ENCODE data around the gene ALDH3B2. TPM values are rescaled to one million over a fixed set of nuclear protein-coding genes. Genes with fewer than 3 reads are reported as not detected.
A peak's percentile ranks its signal among the peaks of the same experiment; 100 is the strongest.

The ALDH3B2 gene
- total RNA-seq, 1 donor from 2014 or later = not detected

DNA sequence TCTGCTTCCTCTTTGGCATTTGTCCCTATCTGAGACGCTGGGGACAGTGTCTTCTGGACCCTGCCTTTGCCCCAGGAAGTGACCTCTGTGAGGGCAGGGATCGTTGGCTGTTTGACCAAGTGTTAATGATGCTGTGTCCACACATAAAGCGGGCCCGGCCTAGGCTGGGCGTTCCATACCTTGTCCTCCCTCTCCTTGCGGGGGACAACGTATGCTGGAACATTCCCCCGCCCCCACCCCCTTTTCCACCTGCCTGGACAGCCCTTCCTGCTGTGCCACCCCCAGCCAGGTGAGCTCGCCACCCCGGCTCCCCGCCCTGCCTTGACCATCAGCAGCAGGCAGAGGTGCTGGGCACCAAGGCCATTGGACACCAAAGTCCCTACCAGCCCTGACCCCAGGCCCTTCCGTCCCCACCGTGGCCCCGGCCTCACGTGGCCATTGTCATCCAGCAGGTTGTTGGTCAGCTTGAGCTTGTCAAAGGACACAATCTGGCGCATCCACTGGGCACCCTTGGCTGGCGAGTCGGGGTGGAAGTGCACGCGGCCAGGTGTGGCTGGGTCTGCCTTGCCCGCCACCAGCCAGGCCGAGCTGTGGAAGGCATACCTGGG is 40.6 kb downstream of the ALDH3B2 start:
- peaks cover 31% of the 10 kb centered on the region for H3K4me1 ChIP-seq
- H3K4me3 ChIP-seq = no peak overlapping the region
- no peak for DNase-seq
- H3K27me3 ChIP-seq (ENCODE audit: low read depth) = peaks cover 15% of the 10 kb centered on the region
- no peaks in the 10 kb centered on the region for H3K9me3 ChIP-seq (replicated peaks)
- TF ChIP-seq CTCF (IDR thresholded peaks at IDR 0.05; ENCODE audit: borderline replicate concordance) = no peak
- H3K36me3 ChIP-seq = no peaks in the 10 kb centered on the region
- no peak overlapping the region for H3K27ac ChIP-seq (replicated peaks)
- intact Hi-C loops (cut with micrococcal nuclease) = no loop called here

DNA sequence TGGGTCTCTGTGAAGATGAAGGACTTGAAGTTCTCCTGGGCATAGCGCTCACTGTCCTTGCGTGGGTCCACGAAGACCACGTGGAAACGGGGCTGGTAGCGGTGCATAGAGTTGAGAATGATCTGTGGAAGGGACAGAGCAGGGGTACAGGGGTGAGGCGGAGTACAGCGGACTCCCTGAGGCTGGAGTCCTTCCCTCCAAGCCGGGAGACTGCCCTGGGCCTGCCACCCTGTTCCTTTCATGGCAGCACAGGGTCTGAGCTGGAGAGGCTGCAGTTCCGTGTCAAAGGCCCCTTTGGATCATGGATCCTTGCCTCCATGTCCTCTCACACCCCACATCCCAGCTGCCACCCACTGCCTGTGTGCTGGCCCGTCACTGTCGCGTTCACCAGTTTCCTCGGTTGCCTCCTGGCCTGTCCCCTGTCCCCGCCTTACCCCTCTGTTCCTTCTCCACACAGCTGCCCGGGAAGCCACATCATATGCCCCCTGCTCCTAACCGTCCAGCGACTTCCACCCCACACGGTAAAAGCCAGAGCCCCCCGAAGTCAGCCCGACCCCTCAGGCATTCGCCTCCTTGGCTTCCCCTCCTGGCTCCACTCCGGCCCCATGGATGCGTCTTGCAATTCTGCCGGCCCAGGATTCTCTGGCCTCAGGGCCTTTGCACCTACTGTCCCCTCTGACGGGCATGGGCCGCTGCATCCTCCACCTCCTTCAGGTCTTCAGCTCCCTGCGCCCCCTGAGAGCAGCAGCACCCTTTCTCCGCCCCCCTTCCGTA is 41.3 kb downstream of the ALDH3B2 start:
- H3K36me3 ChIP-seq = no peaks in the 10 kb centered on the region
- no peak for TF ChIP-seq CTCF (IDR thresholded peaks at IDR 0.05; ENCODE audit: borderline replicate concordance)
- H3K9me3 ChIP-seq (replicated peaks) = no peaks in the 10 kb centered on the region
- peaks cover 38% of the 10 kb centered on the region for H3K4me1 ChIP-seq
- intact Hi-C loops (cut with micrococcal nuclease) = no loop called here
- no peak overlapping the region for H3K4me3 ChIP-seq
- no peak for DNase-seq
- peaks cover 12% of the 10 kb centered on the region for H3K27me3 ChIP-seq (ENCODE audit: low read depth)
- H3K27ac ChIP-seq (replicated peaks) = peak overlapping the region; percentile 99

GRCh38 chr11:67632175-67632981 is 42.0 kb downstream of the ALDH3B2 start:
- peak; percentile 73 for DNase-seq
- peaks cover 45% of the 10 kb centered on the region for H3K4me1 ChIP-seq
- H3K9me3 ChIP-seq (replicated peaks) = no peaks in the 10 kb centered on the region
- intact Hi-C loops (cut with micrococcal nuclease) = no loop called here
- peaks cover 12% of the 10 kb centered on the region for H3K27me3 ChIP-seq (ENCODE audit: low read depth)
- TF ChIP-seq CTCF (IDR thresholded peaks at IDR 0.05; ENCODE audit: borderline replicate concordance) = no peak
- no peak overlapping the region for H3K4me3 ChIP-seq
- peak overlapping the region; percentile 99 for H3K27ac ChIP-seq (replicated peaks)
- no peaks in the 10 kb centered on the region for H3K36me3 ChIP-seq

- no peaks in the 10 kb centered on the region for H3K36me3 ChIP-seq
- H3K4me3 ChIP-seq = no peak overlapping the region
- intact Hi-C loops (cut with micrococcal nuclease) = no loop called here
- DNase-seq = no peak
- peaks cover 12% of the 10 kb centered on the region for H3K27me3 ChIP-seq (ENCODE audit: low read depth)
- H3K4me1 ChIP-seq = peaks cover 45% of the 10 kb centered on the region
- H3K9me3 ChIP-seq (replicated peaks) = no peaks in the 10 kb centered on the region
- no peak for TF ChIP-seq CTCF (IDR thresholded peaks at IDR 0.05; ENCODE audit: borderline replicate concordance)
- peak overlapping the region; percentile 99 for H3K27ac ChIP-seq (replicated peaks)
Measured at GRCh38 chr11:67631853-67632174, 42.6 kb downstream of the ALDH3B2 start.

- peak overlapping the region; percentile 99 for H3K27ac ChIP-seq (replicated peaks)
Measured at GRCh38 chr11:67631411-67631810, 43.0 kb downstream of the ALDH3B2 start.

More at GRCh38 chr11:67631411-67631810, 43.0 kb downstream of the ALDH3B2 start:
- Histone ChIP-seq H3K4me1 (peaks cover 45% of the 10 kb centered on the region), H3K4me3 (no peak overlapping the region), H3K9me3 (replicated peaks) (no peaks in the 10 kb centered on the region), H3K27me3 (ENCODE audit: low read depth) (peaks cover 12% of the 10 kb centered on the region), H3K36me3 (no peaks in the 10 kb centered on the region)
- DNase-seq = no peak
- intact Hi-C loops (cut with micrococcal nuclease) = no loop called here
- no peak for TF ChIP-seq CTCF (IDR thresholded peaks at IDR 0.05; ENCODE audit: borderline replicate concordance)
